Heart left ventricle (tissue), 13 donors: Measurements from ENCODE around the gene AXIN1.

Source experiments
- POLR2A ChIP-seq, 2 donors: fragments of 450-650 bp; IDR thresholded peaks; one replicate each; pipeline ENCODE4 v1.6.1; 2017; ENCODE audit warnings: antibody characterized with exemption in 2 of 2, mild to moderate bottlenecking in 2 of 2, moderate library complexity in 2 of 2
- TF ChIP-seq, protein P1 (sequence below), 12 donors: fragments of 200-600 bp; sonication (generic) in 4 of 12; IDR thresholded peaks; one replicate each; pipeline versions ENCODE4 v1.5.0 to v1.8.0; 2018 to 2022; ENCODE audit warnings: antibody characterized with exemption in 12 of 12, mild to moderate bottlenecking in 5 of 12
- donor health status: ischemic (EF 13 %, LVEDD 7.1; RV severe dilation, severe dysfunction).
- donor health status: DM: no; HTN: yes; CAD: no.
- donor health status: DM: no; HTN: no; CAD: no.
- donor health status: ischemic (EF 25% LVEDD 6.9; RV normal size, moderate dysfunction).
- donor health status: ischemic (EF 25% LVEDD 5.7; RV mildly dilated, moderate dysfunction).
- donor health status: ischemic (EF 35%, LVEDD 5.7; RV mildly dilated, moderate dysfunction).
- donor health status: nonischemic (EF 11% LVEDD 7.7; RV severe dilation, severe dysfunction).
- donor health status: DM: yes; HTN: yes; CAD: no.
- donor health status: PGD.
- donor health status: ischemic (EF 29% LVEDD 5.4; RV normal size, mild dysfunction).
- donor health status: nonischemic (EF 23%, LVEDD 6.1; RV moderate dilation, normal function).

DNA sequence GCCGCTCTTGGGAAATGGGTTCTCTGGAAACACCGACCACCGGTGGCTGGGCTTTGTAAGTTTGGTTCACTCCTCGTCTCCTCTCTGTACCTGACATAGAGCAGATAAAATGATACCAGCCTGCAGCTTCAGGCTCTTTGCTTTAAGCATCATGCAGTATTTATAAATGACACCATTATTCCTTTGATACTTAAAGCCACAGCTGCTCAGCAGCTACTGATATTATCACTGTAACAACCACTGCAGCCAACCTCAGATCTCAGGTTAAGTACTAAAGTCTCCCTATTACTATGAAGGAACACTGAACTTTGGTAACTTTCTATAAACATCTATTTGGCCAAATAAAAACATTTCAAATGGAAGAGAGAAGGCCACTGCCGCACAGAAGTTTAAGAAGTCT is 34.9 kb downstream of the AXIN1 start:
- no peak for TF ChIP-seq POLR2A (IDR thresholded peaks at IDR 0.05)
- TF ChIP-seq, protein P1, sequence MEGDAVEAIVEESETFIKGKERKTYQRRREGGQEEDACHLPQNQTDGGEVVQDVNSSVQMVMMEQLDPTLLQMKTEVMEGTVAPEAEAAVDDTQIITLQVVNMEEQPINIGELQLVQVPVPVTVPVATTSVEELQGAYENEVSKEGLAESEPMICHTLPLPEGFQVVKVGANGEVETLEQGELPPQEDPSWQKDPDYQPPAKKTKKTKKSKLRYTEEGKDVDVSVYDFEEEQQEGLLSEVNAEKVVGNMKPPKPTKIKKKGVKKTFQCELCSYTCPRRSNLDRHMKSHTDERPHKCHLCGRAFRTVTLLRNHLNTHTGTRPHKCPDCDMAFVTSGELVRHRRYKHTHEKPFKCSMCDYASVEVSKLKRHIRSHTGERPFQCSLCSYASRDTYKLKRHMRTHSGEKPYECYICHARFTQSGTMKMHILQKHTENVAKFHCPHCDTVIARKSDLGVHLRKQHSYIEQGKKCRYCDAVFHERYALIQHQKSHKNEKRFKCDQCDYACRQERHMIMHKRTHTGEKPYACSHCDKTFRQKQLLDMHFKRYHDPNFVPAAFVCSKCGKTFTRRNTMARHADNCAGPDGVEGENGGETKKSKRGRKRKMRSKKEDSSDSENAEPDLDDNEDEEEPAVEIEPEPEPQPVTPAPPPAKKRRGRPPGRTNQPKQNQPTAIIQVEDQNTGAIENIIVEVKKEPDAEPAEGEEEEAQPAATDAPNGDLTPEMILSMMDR (IDR thresholded peaks at IDR 0.05), result no peak
